Activated CD4-positive, alpha-beta T cell treated with anti-CD3 and anti-CD28 coated beads, Interleukin-2, amount 10 ng/mL, durations not matched to agents 7 days and 5 days (primary cell): Measurements from ENCODE around the gene KRT6C. TPM values are rescaled to one million over a fixed set of nuclear protein-coding genes. Genes with fewer than 3 reads are reported as not detected.
"Not testable (repeated sequence)": the region's sequence is repeated elsewhere in the genome, so short reads cannot be mapped to it uniquely, and the experiment has no call there.

Experiments
- CTCF ChIA-PET: fragments of 350-600 bp; sonication (Branson Sonifier 250); formaldehyde crosslinking; loops from one replicate; lab custom pipeline; 2021; ENCODE audit warnings: antibody characterized with exemption; lab: Charles Lee
- POLR2A ChIA-PET: fragments of 350-600 bp; sonication (Branson Sonifier 250); formaldehyde crosslinking; loops from one replicate; lab custom pipeline; 2021; ENCODE audit warnings: antibody characterized with exemption; lab: Charles Lee
- DNase-seq: peaks from one replicate; pipeline ENCODE4 v3.0.0-alpha.2; 2020
- H3K27ac Mint-ChIP-seq: one replicate; pipeline ENCODE4 v1.8.0; 2021; ENCODE audit warnings: mild to moderate bottlenecking, moderate library complexity, mixed read lengths
- H3K27me3 Mint-ChIP-seq: one replicate; pipeline ENCODE4 v1.8.0; 2021; ENCODE audit warnings: mixed read lengths
- H3K36me3 Mint-ChIP-seq: one replicate; pipeline ENCODE4 v1.8.0; 2021; ENCODE audit warnings: low read depth, mixed read lengths
- H3K4me1 Mint-ChIP-seq: one replicate; pipeline ENCODE4 v1.8.0; 2021; ENCODE audit warnings: mixed read lengths
- H3K4me3 Mint-ChIP-seq: one replicate; pipeline ENCODE4 v1.8.0; 2021; ENCODE audit warnings: mild to moderate bottlenecking, moderate library complexity, mixed read lengths
- H3K9me3 Mint-ChIP-seq: one replicate; pipeline ENCODE4 v1.8.0; 2021; ENCODE audit warnings: mixed read lengths
- total RNA-seq, 2 experiments: library from RNA; stranded (reverse); gene quantifications; one replicate each; pipeline ENCODE4 v1.2.3, GENCODE V29; 2021

Gene KRT6C
- total RNA-seq, 2 experiments from 2014 or later: not detected

- no peak for DNase-seq
- no peak overlapping the region for H3K4me3 Mint-ChIP-seq
- ChIA-PET CTCF (interaction anchor here (0.7 kb wide), 1 partner anchor 19 kb away, joined by 3 read pairs; no protein-coding TSS in a partner anchor), POLR2A (no interaction called here)
- H3K36me3 Mint-ChIP-seq: no peaks in the 10 kb centered on the region
- H3K9me3 Mint-ChIP-seq: no peaks in the 10 kb centered on the region
- H3K4me1 Mint-ChIP-seq: no peaks in the 10 kb centered on the region
- no peak overlapping the region for H3K27ac Mint-ChIP-seq
- peaks cover 8% of the 10 kb centered on the region for H3K27me3 Mint-ChIP-seq
Observed at GRCh38 chr12:52469853-52470252, 3.8 kb downstream of the KRT6C start.

- ChIA-PET POLR2A (no interaction called here), CTCF (interaction anchor here (1.0 kb wide), 1 partner anchor 933 kb away, joined by 3 read pairs; no protein-coding TSS in a partner anchor)
- peaks cover 19% of the 10 kb centered on the region for H3K27me3 Mint-ChIP-seq
- no peaks in the 10 kb centered on the region for H3K36me3 Mint-ChIP-seq
- no peaks in the 10 kb centered on the region for H3K9me3 Mint-ChIP-seq
- H3K4me1 Mint-ChIP-seq: no peaks in the 10 kb centered on the region
- no peak overlapping the region for H3K4me3 Mint-ChIP-seq
- H3K27ac Mint-ChIP-seq: no peak overlapping the region
- no peak for DNase-seq
Observed at GRCh38 chr12:52464897-52465296, 8.7 kb downstream of the KRT6C start.

- DNase-seq: no peak
Observed at GRCh38 chr12:52461693-52462092, 11.9 kb downstream of the KRT6C start.

GRCh38 chr12:52458861-52459260, 14.7 kb downstream of the KRT6C start:
- no peaks in the 10 kb centered on the region for H3K9me3 Mint-ChIP-seq
- CTCF ChIA-PET: interaction anchor here (0.7 kb wide), 1 partner anchor 237 kb away, joined by 3 read pairs; no protein-coding TSS in a partner anchor
- no peaks in the 10 kb centered on the region for H3K36me3 Mint-ChIP-seq
- no peak overlapping the region for H3K27ac Mint-ChIP-seq
- no peak for DNase-seq
- POLR2A ChIA-PET: no interaction called here
- peaks cover 8% of the 10 kb centered on the region for H3K4me1 Mint-ChIP-seq
- no peak overlapping the region for H3K4me3 Mint-ChIP-seq
- H3K27me3 Mint-ChIP-seq: peaks cover 33% of the 10 kb centered on the region

More at GRCh38 chr12:52461693-52462092, 11.9 kb downstream of the KRT6C start:
- H3K9me3 Mint-ChIP-seq: no peaks in the 10 kb centered on the region
- no peaks in the 10 kb centered on the region for H3K36me3 Mint-ChIP-seq
- no peaks in the 10 kb centered on the region for H3K4me1 Mint-ChIP-seq
- no peak overlapping the region for H3K4me3 Mint-ChIP-seq
- ChIA-PET POLR2A (no interaction called here), CTCF (interaction anchor here (1.6 kb wide), 1 partner anchor 240 kb away, joined by 3 read pairs; no protein-coding TSS in a partner anchor)
- no peak overlapping the region for H3K27ac Mint-ChIP-seq
- peaks cover 31% of the 10 kb centered on the region for H3K27me3 Mint-ChIP-seq

- ChIA-PET POLR2A (no interaction called here), CTCF (no interaction called here)
- no peak overlapping the region for H3K27ac Mint-ChIP-seq
- H3K36me3 Mint-ChIP-seq: no peaks in the 10 kb centered on the region
- H3K4me1 Mint-ChIP-seq: peaks cover 8% of the 10 kb centered on the region
- peaks cover 30% of the 10 kb centered on the region for H3K27me3 Mint-ChIP-seq
- H3K4me3 Mint-ChIP-seq: no peak overlapping the region
- H3K9me3 Mint-ChIP-seq: no peaks in the 10 kb centered on the region
- no peak for DNase-seq
Observed at GRCh38 chr12:52455821-52456220, 17.8 kb downstream of the KRT6C start.

GRCh38 chr12:52454411-52455201, 19.0 kb downstream of the KRT6C start:
- POLR2A ChIA-PET: no interaction called here
- H3K9me3 Mint-ChIP-seq: no peaks in the 10 kb centered on the region

GRCh38 chr12:52452101-52452500, 21.5 kb downstream of the KRT6C start, which contains the start of gene KRT6B:
KRT6B (minus strand) TSS chr12:52452146; CDS start chr12:52452078, 68 bp downstream.
- POLR2A ChIA-PET: no interaction called here
- H3K27ac Mint-ChIP-seq: no peak within 1 kb of the TSS
- H3K4me3 Mint-ChIP-seq: no peak within 1 kb of the TSS
- no peaks in the 10 kb centered on the region for H3K36me3 Mint-ChIP-seq
- H3K9me3 Mint-ChIP-seq: no peaks in the 10 kb centered on the region
- CTCF ChIA-PET: no interaction called here
- peaks cover 24% of the 10 kb centered on the region for H3K27me3 Mint-ChIP-seq
- H3K4me1 Mint-ChIP-seq: peaks cover 12% of the 10 kb centered on the region
- no peak for DNase-seq

More at GRCh38 chr12:52454411-52455201, 19.0 kb downstream of the KRT6C start:
- H3K4me3 Mint-ChIP-seq: no peak overlapping the region
- H3K27ac Mint-ChIP-seq: no peak overlapping the region
- peaks cover 30% of the 10 kb centered on the region for H3K27me3 Mint-ChIP-seq
- CTCF ChIA-PET: no interaction called here
- no peak for DNase-seq
- peaks cover 8% of the 10 kb centered on the region for H3K4me1 Mint-ChIP-seq
- H3K36me3 Mint-ChIP-seq: no peaks in the 10 kb centered on the region

- Mint-ChIP-seq H3K4me1 (peaks cover 5% of the 10 kb centered on the region), H3K27me3 (peaks cover 28% of the 10 kb centered on the region), H3K36me3 (no peaks in the 10 kb centered on the region), H3K27ac (no peak overlapping the region), H3K4me3 (no peak overlapping the region), H3K9me3 (no peaks in the 10 kb centered on the region)
- ChIA-PET POLR2A (no interaction called here), CTCF (no interaction called here)
- no peak for DNase-seq
Observed at GRCh38 chr12:52448228-52448627, 25.4 kb downstream of the KRT6C start.

GRCh38 chr12:52447196-52447595, 26.4 kb downstream of the KRT6C start:
- POLR2A ChIA-PET, H3K4me1 Mint-ChIP-seq, H3K9me3 Mint-ChIP-seq, H3K4me3 Mint-ChIP-seq, DNase-seq, H3K27ac Mint-ChIP-seq, H3K36me3 Mint-ChIP-seq: not testable (repeated sequence)
- CTCF ChIA-PET: interaction anchor here (0.6 kb wide), 1 partner anchor 163 kb away, joined by 4 read pairs; no protein-coding TSS in a partner anchor
- peaks cover 36% of the 10 kb centered on the region for H3K27me3 Mint-ChIP-seq

GRCh38 chr12:52446367-52447045, 27.1 kb downstream of the KRT6C start:
- DNase-seq: no peak
- no peaks in the 10 kb centered on the region for H3K9me3 Mint-ChIP-seq
- H3K36me3 Mint-ChIP-seq: no peaks in the 10 kb centered on the region
- H3K4me3 Mint-ChIP-seq: no peak overlapping the region
- ChIA-PET POLR2A (no interaction called here), CTCF (interaction anchor here (0.6 kb wide), 1 partner anchor 163 kb away, joined by 4 read pairs; no protein-coding TSS in a partner anchor)
- H3K27ac Mint-ChIP-seq: no peak overlapping the region
- peaks cover 5% of the 10 kb centered on the region for H3K4me1 Mint-ChIP-seq
- peaks cover 42% of the 10 kb centered on the region for H3K27me3 Mint-ChIP-seq

GRCh38 chr12:52445876-52446275, 27.7 kb downstream of the KRT6C start:
- Mint-ChIP-seq H3K27me3 (peaks cover 46% of the 10 kb centered on the region), H3K36me3 (no peaks in the 10 kb centered on the region), H3K4me3 (no peak overlapping the region), H3K9me3 (no peaks in the 10 kb centered on the region), H3K4me1 (peaks cover 5% of the 10 kb centered on the region), H3K27ac (no peak overlapping the region)
- POLR2A ChIA-PET: no interaction called here
- no peak for DNase-seq
- CTCF ChIA-PET: no interaction called here

- POLR2A ChIA-PET: no interaction called here
- H3K27ac Mint-ChIP-seq: no peak overlapping the region
- H3K4me3 Mint-ChIP-seq: no peak overlapping the region
- H3K27me3 Mint-ChIP-seq: peaks cover 46% of the 10 kb centered on the region
- H3K9me3 Mint-ChIP-seq: no peaks in the 10 kb centered on the region
- H3K36me3 Mint-ChIP-seq: no peaks in the 10 kb centered on the region
- DNase-seq: no peak
- H3K4me1 Mint-ChIP-seq: peaks cover 5% of the 10 kb centered on the region
- CTCF ChIA-PET: interaction anchor here (0.7 kb wide), 1 partner anchor 238 kb away, joined by 3 read pairs; no protein-coding TSS in a partner anchor
Observed at GRCh38 chr12:52444647-52445595, 28.7 kb downstream of the KRT6C start.
